Ramos (cell line): ENCODE measurements around the gene PLSCR2.
"Not testable (repeated sequence)": the region's sequence is repeated elsewhere in the genome, so short reads cannot be mapped to it uniquely, and the experiment has no call there.

Source experiments
- in situ Hi-C: fragments of 300-500 bp; cut with MboI; formaldehyde crosslinking; loops from one replicate; pipeline ENCODE4 v1.14.3; 2022; ENCODE audit warnings: low sequenced_read_pairs; ENCODE audit not compliant: unreplicated experiment

The PLSCR2 gene

GRCh38 chr3:146491303-146491702 is 21.9 kb upstream of the PLSCR2 start:
- in situ Hi-C loops, result no loop called here

- in situ Hi-C loops, result no loop called here
Observed at GRCh38 chr3:146485297-146485696, 15.9 kb upstream of the PLSCR2 start.

GRCh38 chr3:146476094-146476740 is 6.9 kb upstream of the PLSCR2 start:
- in situ Hi-C loops, result no loop called here

- in situ Hi-C loops, result not testable (repeated sequence)
Observed at GRCh38 chr3:146474976-146475375, 5.6 kb upstream of the PLSCR2 start.

DNA sequence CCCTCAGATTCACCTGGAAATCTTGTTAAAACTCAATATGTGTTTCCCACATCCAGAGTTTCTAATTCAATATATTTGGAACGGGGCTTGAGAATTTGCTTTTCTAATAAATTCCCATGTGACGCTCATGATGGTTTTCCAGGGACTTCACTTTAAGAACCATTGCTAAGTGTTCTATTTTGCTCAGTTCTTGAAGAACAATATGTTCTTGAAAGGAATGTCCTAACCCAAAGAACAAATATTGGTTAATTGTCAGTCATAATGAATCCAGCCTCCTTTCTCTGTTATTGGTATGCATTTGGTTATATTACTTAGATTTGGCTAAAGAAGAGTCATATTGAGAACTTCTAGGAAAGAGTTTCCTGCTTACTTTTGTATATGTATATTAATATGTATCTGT is 4.4 kb upstream of the PLSCR2 start:
- in situ Hi-C loops, result no loop called here

DNA sequence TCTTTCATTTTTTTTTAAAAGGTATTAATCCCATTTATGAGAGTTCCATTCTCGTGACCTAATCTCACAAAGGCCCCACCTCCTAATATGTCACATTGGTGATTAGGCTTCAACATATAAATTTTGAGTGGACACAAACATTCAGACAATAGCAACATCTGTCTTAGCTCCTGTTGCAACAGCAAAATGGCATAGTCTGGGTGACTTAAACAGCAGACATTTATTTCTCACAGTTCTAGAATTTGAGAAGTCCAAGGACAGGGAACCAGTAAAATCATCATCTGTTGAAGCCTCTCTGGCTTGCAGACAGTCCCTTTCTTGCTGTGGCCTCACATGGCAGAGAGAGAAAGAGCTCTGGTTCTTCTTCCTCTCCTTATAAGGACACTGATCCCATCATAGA is 3.2 kb upstream of the PLSCR2 start:
- in situ Hi-C loops, result no loop called here

DNA sequence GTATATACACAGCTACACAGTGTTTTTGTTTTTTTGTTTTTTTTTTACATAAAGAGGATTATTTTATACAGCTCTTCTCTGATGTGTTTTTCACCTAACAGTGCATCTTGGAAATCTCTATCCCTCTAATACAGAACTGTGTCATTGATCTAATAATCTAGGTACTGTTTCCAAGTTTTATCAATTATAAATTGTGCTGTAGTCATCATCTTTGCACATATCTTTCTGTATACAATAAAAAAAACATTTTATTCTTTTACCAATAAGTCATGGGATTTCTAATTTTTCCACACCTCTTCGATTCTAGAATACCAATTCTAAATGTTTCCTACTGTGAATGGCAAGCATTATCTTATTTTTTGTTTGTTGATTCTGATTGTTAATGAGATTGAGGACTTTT is 1.7 kb upstream of the PLSCR2 start:
- in situ Hi-C loops, result no loop called here

GRCh38 chr3:146470425-146470990 is 1.1 kb upstream of the PLSCR2 start:
- in situ Hi-C loops, result no loop called here

- in situ Hi-C loops, result no loop called here
Observed at GRCh38 chr3:146468671-146469149, 651 bp downstream of the PLSCR2 start.

- in situ Hi-C loops, result no loop called here
Observed at GRCh38 chr3:146468234-146468633, 1.1 kb downstream of the PLSCR2 start.

DNA sequence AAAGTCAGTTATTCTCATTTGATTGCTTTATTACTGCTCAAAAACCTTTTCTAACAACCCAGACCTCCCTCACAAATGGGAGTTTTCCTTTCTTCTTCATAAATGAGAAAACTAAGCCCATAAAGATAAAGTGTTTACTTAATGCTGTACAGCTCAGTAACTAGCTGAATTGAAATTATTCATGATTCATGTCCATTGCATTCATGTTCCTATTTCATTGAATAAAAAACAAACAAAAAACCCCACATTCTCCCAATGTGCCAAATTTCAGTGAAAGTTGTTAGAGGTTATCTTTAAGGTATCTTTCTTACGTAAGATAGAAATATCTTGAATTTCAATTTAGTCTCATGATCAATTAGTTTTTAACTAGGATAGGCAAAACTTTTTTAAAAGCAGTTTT is 2.8 kb downstream of the PLSCR2 start:
- in situ Hi-C loops, result no loop called here

- in situ Hi-C loops, result no loop called here
Observed at GRCh38 chr3:146465693-146466465, 3.5 kb downstream of the PLSCR2 start.

- in situ Hi-C loops, result no loop called here
Observed at GRCh38 chr3:146464783-146465182, 4.6 kb downstream of the PLSCR2 start.

GRCh38 chr3:146464005-146464595 is 5.3 kb downstream of the PLSCR2 start:
- in situ Hi-C loops, result no loop called here

DNA sequence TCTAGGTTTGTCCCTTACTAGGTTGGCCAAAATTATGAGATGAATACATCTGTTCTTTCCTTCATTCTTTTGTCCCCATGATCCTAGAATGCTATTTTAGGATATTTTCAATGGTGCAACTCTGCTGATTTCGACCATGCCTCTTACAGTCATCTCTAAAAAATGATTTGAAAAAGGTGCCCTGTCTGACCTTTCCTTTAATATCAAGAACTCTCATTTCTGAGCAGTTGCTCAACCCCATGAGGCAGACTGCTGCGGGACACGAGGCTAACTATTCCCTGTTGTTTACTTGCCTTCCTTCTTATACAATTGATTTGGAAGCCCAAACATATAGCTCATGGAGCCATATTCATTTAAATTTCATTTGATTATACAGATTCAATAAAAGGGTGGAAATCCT is 14.6 kb downstream of the PLSCR2 start:
- in situ Hi-C loops, result no loop called here

DNA sequence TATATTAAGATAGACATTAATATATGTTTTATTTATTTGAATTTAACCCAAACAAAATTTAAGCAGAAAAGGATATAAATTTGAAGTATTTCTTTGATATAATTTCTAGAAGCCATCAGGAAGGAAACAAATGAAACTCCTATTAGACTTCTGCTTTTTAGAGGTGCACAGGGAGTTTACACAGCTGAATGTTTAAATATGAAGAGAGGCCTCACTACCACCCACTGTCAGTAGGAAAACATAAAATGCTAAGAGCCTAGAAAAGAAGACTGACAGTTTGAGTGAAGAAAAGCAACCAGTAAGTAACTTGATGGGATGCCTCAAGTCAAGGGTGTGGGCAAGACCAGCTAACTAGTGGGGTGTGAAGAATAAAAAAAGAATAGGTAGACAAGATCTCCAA is 19.7 kb downstream of the PLSCR2 start:
- in situ Hi-C loops, result no loop called here

GRCh38 chr3:146449076-146449475 is 20.3 kb downstream of the PLSCR2 start:
- in situ Hi-C loops, result no loop called here

DNA sequence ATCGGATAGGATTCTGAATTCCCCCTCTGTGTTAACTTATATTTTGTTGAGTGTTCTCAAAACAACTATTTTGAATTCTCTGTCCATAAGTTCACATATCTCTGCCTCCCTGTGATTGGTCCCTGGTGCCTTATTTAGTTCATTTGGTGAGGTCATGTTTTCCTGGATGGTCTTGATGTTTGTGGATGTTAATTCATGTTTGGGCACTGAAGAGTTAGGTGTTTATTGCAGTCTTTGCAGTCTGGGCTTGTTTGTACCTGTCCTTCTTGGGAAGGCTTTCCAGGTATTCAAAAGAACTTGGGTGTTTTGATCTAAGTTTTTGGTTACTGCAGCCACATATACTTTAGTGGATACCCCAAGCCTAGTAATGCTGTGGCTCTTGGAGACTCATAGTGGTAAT is 23.3 kb downstream of the PLSCR2 start:
- in situ Hi-C loops, result no loop called here

DNA sequence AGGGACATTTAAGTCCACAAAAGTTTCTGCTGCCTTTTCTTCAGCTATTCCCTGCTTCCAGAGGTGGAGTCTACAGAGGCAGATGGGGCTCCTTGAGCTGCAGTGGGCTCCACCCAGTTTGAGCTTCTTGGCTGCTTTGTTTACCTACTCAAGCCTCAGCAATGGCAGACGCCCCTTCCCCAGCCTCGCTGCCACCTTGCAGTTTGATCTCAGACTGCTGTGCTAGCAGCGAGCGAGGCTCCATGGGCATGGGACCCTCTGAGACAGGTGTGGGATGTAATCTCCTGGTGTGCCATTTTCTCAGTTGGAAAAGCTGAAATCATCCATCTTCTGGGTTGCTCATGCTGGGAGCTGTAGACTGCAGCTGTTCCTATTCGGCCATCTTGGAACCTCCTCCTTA is 29.1 kb downstream of the PLSCR2 start:
- in situ Hi-C loops, result not testable (repeated sequence)

DNA sequence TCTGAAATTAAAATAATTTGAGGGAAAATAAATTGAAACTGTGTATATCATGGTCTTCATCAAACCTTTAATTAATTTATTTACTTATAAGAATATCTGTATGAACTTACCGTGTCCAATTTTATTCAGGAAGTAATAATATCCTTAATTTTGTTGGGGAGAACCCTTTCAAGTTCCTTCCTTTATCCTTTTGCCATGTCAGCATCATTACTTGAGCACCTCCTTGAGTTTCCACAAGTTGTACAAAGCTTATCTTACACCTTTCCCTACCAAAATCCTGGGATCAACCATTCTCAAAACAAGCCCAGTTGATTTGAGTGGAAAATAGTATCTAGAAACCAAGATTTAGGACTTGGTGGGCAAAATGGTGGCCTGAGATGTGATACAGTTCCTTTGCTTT is 37.3 kb downstream of the PLSCR2 start:
- in situ Hi-C loops, result no loop called here

GRCh38 chr3:146431240-146431639 is 38.1 kb downstream of the PLSCR2 start:
- in situ Hi-C loops, result no loop called here
